ENCODE data around the gene KSR1. TPM values are rescaled to one million over a fixed set of nuclear protein-coding genes. Genes with fewer than 3 reads are reported as not detected.

The KSR1 gene
- total and polyA plus RNA-seq, 2 experiments from 2014 or later = 7.8 to 53.2 TPM

- no peak overlapping the region for H3K4me2 ChIP-seq
- H4K20me1 ChIP-seq (replicated peaks; ENCODE audit: insufficient read depth) = no peaks in the 10 kb centered on the region
- H3K9me2 ChIP-seq (ENCODE audit: insufficient read depth) = no peaks in the 10 kb centered on the region
- H3F3A ChIP-seq (replicated peaks; ENCODE audit: low read depth) = no peaks in the 10 kb centered on the region
- H3K27me3 ChIP-seq (ENCODE audit: insufficient read depth) = no peaks in the 10 kb centered on the region
- no peaks in the 10 kb centered on the region; the same call in 2 of the 3 replicates for H3K36me3 Mint-ChIP-seq (ENCODE audit: low read depth)
- DNase-seq (ENCODE audit: low spot score) = no peak
- no peaks in the 10 kb centered on the region for H3K36me3 ChIP-seq (ENCODE audit: insufficient read depth)
- peaks cover 10% of the 10 kb centered on the region for H3K27me3 Mint-ChIP-seq (ENCODE audit: insufficient read depth, low read depth, poor library complexity)
- no peaks in the 10 kb centered on the region for H3K79me2 ChIP-seq (replicated peaks; ENCODE audit: insufficient read depth)
- TF ChIP-seq ZNF331 (CRISPR knock-in tag; IDR thresholded peaks at IDR 0.05; ENCODE audit: low read depth) (no peak), STAT1 (IDR thresholded peaks at IDR 0.05; ENCODE audit: unreplicated experiment) (no peak), EZH2 (IDR thresholded peaks at IDR 0.05; ENCODE audit: low read depth, unreplicated experiment) (no peak), ETS1 (IDR thresholded peaks at IDR 0.05) (no peak), NANOG (IDR thresholded peaks at IDR 0.05; ENCODE audit: borderline replicate concordance) (no peak), ZNF114 (CRISPR knock-in tag; IDR thresholded peaks at IDR 0.05) (no peak), JUNB (IDR thresholded peaks at IDR 0.05; ENCODE audit: unreplicated experiment) (no peak), CREB1 (CRISPR knock-in tag; IDR thresholded peaks at IDR 0.05; ENCODE audit: low read depth) (no peak)
- TF ChIP-seq, protein P1, sequence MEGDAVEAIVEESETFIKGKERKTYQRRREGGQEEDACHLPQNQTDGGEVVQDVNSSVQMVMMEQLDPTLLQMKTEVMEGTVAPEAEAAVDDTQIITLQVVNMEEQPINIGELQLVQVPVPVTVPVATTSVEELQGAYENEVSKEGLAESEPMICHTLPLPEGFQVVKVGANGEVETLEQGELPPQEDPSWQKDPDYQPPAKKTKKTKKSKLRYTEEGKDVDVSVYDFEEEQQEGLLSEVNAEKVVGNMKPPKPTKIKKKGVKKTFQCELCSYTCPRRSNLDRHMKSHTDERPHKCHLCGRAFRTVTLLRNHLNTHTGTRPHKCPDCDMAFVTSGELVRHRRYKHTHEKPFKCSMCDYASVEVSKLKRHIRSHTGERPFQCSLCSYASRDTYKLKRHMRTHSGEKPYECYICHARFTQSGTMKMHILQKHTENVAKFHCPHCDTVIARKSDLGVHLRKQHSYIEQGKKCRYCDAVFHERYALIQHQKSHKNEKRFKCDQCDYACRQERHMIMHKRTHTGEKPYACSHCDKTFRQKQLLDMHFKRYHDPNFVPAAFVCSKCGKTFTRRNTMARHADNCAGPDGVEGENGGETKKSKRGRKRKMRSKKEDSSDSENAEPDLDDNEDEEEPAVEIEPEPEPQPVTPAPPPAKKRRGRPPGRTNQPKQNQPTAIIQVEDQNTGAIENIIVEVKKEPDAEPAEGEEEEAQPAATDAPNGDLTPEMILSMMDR (conservative IDR thresholded peaks at IDR 0.05; ENCODE audit: low read depth in 2 of 2) = no peak
- TF ChIP-seq, protein P2, sequence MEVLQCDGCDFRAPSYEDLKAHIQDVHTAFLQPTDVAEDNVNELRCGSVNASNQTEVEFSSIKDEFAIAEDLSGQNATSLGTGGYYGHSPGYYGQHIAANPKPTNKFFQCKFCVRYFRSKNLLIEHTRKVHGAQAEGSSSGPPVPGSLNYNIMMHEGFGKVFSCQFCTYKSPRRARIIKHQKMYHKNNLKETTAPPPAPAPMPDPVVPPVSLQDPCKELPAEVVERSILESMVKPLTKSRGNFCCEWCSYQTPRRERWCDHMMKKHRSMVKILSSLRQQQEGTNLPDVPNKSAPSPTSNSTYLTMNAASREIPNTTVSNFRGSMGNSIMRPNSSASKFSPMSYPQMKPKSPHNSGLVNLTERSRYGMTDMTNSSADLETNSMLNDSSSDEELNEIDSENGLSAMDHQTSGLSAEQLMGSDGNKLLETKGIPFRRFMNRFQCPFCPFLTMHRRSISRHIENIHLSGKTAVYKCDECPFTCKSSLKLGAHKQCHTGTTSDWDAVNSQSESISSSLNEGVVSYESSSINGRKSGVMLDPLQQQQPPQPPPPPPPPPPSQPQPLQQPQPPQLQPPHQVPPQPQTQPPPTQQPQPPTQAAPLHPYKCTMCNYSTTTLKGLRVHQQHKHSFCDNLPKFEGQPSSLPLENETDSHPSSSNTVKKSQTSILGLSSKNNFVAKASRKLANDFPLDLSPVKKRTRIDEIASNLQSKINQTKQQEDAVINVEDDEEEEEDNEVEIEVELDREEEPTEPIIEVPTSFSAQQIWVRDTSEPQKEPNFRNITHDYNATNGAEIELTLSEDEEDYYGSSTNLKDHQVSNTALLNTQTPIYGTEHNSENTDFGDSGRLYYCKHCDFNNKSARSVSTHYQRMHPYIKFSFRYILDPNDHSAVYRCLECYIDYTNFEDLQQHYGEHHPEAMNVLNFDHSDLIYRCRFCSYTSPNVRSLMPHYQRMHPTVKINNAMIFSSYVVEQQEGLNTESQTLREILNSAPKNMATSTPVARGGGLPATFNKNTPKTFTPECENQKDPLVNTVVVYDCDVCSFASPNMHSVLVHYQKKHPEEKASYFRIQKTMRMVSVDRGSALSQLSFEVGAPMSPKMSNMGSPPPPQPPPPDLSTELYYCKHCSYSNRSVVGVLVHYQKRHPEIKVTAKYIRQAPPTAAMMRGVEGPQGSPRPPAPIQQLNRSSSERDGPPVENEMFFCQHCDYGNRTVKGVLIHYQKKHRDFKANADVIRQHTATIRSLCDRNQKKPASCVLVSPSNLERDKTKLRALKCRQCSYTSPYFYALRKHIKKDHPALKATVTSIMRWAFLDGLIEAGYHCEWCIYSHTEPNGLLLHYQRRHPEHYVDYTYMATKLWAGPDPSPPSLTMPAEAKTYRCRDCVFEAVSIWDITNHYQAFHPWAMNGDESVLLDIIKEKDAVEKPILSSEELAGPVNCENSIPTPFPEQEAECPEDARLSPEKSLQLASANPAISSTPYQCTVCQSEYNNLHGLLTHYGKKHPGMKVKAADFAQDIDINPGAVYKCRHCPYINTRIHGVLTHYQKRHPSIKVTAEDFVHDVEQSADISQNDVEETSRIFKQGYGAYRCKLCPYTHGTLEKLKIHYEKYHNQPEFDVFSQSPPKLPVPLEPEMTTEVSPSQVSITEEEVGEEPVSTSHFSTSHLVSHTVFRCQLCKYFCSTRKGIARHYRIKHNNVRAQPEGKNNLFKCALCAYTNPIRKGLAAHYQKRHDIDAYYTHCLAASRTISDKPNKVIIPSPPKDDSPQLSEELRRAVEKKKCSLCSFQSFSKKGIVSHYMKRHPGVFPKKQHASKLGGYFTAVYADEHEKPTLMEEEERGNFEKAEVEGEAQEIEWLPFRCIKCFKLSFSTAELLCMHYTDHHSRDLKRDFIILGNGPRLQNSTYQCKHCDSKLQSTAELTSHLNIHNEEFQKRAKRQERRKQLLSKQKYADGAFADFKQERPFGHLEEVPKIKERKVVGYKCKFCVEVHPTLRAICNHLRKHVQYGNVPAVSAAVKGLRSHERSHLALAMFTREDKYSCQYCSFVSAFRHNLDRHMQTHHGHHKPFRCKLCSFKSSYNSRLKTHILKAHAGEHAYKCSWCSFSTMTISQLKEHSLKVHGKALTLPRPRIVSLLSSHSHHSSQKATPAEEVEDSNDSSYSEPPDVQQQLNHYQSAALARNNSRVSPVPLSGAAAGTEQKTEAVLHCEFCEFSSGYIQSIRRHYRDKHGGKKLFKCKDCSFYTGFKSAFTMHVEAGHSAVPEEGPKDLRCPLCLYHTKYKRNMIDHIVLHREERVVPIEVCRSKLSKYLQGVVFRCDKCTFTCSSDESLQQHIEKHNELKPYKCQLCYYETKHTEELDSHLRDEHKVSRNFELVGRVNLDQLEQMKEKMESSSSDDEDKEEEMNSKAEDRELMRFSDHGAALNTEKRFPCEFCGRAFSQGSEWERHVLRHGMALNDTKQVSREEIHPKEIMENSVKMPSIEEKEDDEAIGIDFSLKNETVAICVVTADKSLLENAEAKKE (CRISPR knock-in tag; IDR thresholded peaks at IDR 0.05) = no peak
- H3K27ac Mint-ChIP-seq = no peak overlapping the region
- no peak overlapping the region for H3K4me3 ChIP-seq
- H3K9me3 Mint-ChIP-seq = peaks cover 5% of the 10 kb centered on the region; the same call in 1 of the 3 replicates
- no peak overlapping the region for H2AFZ ChIP-seq
- H3K4me1 Mint-ChIP-seq = no peaks in the 10 kb centered on the region
- no peaks in the 10 kb centered on the region for H3K4me1 ChIP-seq (ENCODE audit: insufficient read depth)
- no peak overlapping the region for H3K27ac ChIP-seq (ENCODE audit: low read depth)
- no peak overlapping the region for H3K4me3 Mint-ChIP-seq
- ATAC-seq = no peak
Measured at GRCh38 chr17:27669136-27669535, 212.9 kb downstream of the KSR1 start.
